PC-3 (cell line): ENCODE data around the gene LRRC8E. TPM values are rescaled to one million over a fixed set of nuclear protein-coding genes. Genes with fewer than 3 reads are reported as not detected.

ENCODE experiments used
- ATAC-seq: fragments of 200-7000 bp; cut with Tn5 transposase; 2 replicates; pipeline ENCODE4 v1.9.1; 2020; ENCODE audit warnings: mild to moderate bottlenecking, moderate library complexity
- BruUV-seq: library from RNA; stranded (reverse); fragments of 400-500 nt; replicated peaks from 2 replicates; lab custom pipeline; 2021; lab: Mats Ljungman, UMichigan
- CTCF ChIA-PET: fragments of 300-600 bp; sonication (Branson Sonifier 250); formaldehyde crosslinking; loops from one replicate; lab custom pipeline; 2022; ENCODE audit warnings: antibody characterized with exemption; lab: Charles Lee
- POLR2A ChIA-PET: fragments of 300-600 bp; sonication (Branson Sonifier 250); formaldehyde crosslinking; loops from one replicate; lab custom pipeline; 2022; ENCODE audit warnings: antibody characterized with exemption; ENCODE audit not compliant: unreplicated experiment; lab: Charles Lee
- DNase-seq: peaks from one replicate; pipeline ENCODE4 v3.0.0-alpha.2; 2015
- H2AFZ ChIP-seq: fragments of 300-600 bp; sonication (generic); 2 replicates; pipeline ENCODE4 v1.6.0; 2016; ENCODE audit warnings: antibody characterized with exemption, low read length
- H3F3A ChIP-seq: fragments of 300-600 bp; sonication (generic); one replicate; pipeline ENCODE4 v1.6.0; 2017; ENCODE audit warnings: antibody characterized with exemption, low read length, control low read depth, mild to moderate bottlenecking; ENCODE audit not compliant: unreplicated experiment
- H3K27ac ChIP-seq: fragments of 300-600 bp; sonication (generic); 2 replicates; pipeline ENCODE4 v1.5.1; 2016; ENCODE audit warnings: mild to moderate bottlenecking, low read length
- H3K27me3 ChIP-seq: fragments of 300-600 bp; sonication (generic); 2 replicates; pipeline ENCODE4 v1.6.1; 2016; ENCODE audit warnings: low read length, mixed read lengths
- H3K36me3 ChIP-seq: fragments of 300-600 bp; sonication (generic); 2 replicates; pipeline ENCODE4 v1.6.1; 2016; ENCODE audit warnings: low read depth, mixed run types, low read length, mixed read lengths
- H3K4me1 ChIP-seq: fragments of 300-600 bp; sonication (generic); 2 replicates; pipeline ENCODE4 v1.5.1; 2016; ENCODE audit warnings: low read length; ENCODE audit not compliant: insufficient read depth
- H3K4me2 ChIP-seq: fragments of 300-600 bp; sonication (generic); 2 replicates; pipeline ENCODE4 v1.6.0; 2016; ENCODE audit warnings: low read length
- H3K4me3 ChIP-seq: fragments of 300-600 bp; sonication (generic); 2 replicates; pipeline ENCODE4 v1.5.1; 2016; ENCODE audit warnings: mild to moderate bottlenecking, low read length, mixed read lengths
- H3K79me2 ChIP-seq: fragments of 300-600 bp; sonication (generic); 2 replicates; pipeline ENCODE4 v1.6.1; 2017; ENCODE audit warnings: low read length, mixed read lengths
- H3K9ac ChIP-seq: fragments of 300-600 bp; sonication (generic); 2 replicates; pipeline ENCODE4 v1.6.0; 2016; ENCODE audit warnings: mild to moderate bottlenecking, low read length
- H3K9me2 ChIP-seq: fragments of 300-600 bp; sonication (generic); replicated peaks from 2 replicates; pipeline ENCODE4 v1.6.1; 2016; ENCODE audit warnings: mixed run types, low read length, mixed read lengths
- H3K9me3 ChIP-seq: fragments of 300-600 bp; sonication (generic); 2 replicates; pipeline ENCODE4 v1.6.1; 2016; ENCODE audit warnings: low read length, mixed read lengths
- H4K20me1 ChIP-seq: fragments of 300-600 bp; sonication (generic); 2 replicates; pipeline ENCODE4 v1.6.1; 2016; ENCODE audit warnings: low read length, mixed read lengths
- EZH2 ChIP-seq: fragments of 300-600 bp; sonication (generic); IDR thresholded peaks from one replicate; pipeline ENCODE4 v1.6.1; 2017; ENCODE audit warnings: antibody characterized with exemption, mild to moderate bottlenecking, low read length; ENCODE audit not compliant: unreplicated experiment
- EZH2phosphoT487 ChIP-seq: fragments of 300-600 bp; sonication (generic); IDR thresholded peaks from 2 replicates; pipeline ENCODE4 v1.6.1; 2018; ENCODE audit warnings: mild to moderate bottlenecking, antibody characterized with exemption, low read length, borderline replicate concordance
- intact Hi-C: fragments of 100-400 bp; cut with micrococcal nuclease; formaldehyde crosslinking; loops from 2 replicates; pipeline ENCODE4 v1.9.0; 2023
- total RNA-seq: library from RNA; depleted of rRNA; stranded (reverse); fragments of >200 nt; gene quantifications from 2 replicates; pipeline ENCODE4 v1.2.3, GENCODE V29; 2014
- TF ChIP-seq, protein P1 (sequence below): fragments of 300-600 bp; sonication (generic); conservative IDR thresholded peaks from 2 replicates; pipeline ENCODE4 v1.5.1; 2017; ENCODE audit warnings: antibody characterized with exemption, low read depth, mild to moderate bottlenecking, low read length

The LRRC8E gene
- total RNA-seq, 1 experiment from 2014 or later, result 30.8 TPM

- ChIA-PET POLR2A (no interaction called here), CTCF (no interaction called here)
- Histone ChIP-seq H3K36me3 (no peaks in the 10 kb centered on the region), H3K79me2 (no peaks in the 10 kb centered on the region), H3K9me2 (no peaks in the 10 kb centered on the region), H3K4me2 (no peak overlapping the region), H3K27ac (no peak overlapping the region), H3K9me3 (no peaks in the 10 kb centered on the region), H4K20me1 (no peaks in the 10 kb centered on the region), H3K9ac (no peak overlapping the region), H3K4me1 (no peaks in the 10 kb centered on the region), H3K27me3 (no peaks in the 10 kb centered on the region), H3F3A (no peaks in the 10 kb centered on the region), H2AFZ (no peak overlapping the region), H3K4me3 (no peak overlapping the region)
- ATAC-seq (no peak), DNase-seq (no peak)
- no TSS peak for BruUV-seq
- no peak for TF ChIP-seq EZH2phosphoT487
- no peak for TF ChIP-seq EZH2
- TF ChIP-seq, protein P1, sequence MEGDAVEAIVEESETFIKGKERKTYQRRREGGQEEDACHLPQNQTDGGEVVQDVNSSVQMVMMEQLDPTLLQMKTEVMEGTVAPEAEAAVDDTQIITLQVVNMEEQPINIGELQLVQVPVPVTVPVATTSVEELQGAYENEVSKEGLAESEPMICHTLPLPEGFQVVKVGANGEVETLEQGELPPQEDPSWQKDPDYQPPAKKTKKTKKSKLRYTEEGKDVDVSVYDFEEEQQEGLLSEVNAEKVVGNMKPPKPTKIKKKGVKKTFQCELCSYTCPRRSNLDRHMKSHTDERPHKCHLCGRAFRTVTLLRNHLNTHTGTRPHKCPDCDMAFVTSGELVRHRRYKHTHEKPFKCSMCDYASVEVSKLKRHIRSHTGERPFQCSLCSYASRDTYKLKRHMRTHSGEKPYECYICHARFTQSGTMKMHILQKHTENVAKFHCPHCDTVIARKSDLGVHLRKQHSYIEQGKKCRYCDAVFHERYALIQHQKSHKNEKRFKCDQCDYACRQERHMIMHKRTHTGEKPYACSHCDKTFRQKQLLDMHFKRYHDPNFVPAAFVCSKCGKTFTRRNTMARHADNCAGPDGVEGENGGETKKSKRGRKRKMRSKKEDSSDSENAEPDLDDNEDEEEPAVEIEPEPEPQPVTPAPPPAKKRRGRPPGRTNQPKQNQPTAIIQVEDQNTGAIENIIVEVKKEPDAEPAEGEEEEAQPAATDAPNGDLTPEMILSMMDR, result no peak
- intact Hi-C loops, result no loop called here
Measured at GRCh38 chr19:7847664-7848063, 40.6 kb upstream of the LRRC8E start.

DNA sequence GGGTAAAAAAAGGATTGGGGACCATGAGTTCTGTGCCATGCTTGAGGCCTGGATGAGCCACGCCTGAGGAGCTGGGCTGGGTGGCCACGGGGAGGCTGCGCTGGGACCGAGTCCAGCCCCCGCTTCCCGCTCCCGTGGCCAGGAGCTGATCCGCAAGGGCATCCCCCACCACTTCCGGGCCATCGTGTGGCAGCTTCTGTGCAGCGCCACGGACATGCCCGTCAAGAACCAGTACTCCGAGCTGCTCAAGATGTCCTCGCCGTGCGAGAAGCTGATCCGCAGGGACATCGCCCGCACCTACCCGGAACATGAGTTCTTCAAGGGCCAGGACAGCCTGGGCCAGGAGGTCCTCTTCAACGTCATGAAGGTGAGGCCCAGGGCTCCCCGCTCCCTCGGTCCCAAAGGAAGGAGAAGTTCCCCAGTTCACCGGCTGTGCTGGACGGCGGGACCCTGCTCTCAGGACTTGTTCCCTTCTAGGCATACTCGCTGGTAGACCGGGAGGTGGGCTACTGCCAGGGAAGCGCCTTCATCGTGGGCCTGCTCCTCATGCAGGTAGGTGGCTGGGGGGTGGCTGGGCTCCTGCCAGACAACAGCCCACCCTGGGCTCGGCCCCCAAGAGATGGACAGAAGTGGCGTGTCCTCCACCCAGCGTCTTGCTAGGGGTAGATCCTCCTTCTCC, 39.4 kb upstream of the LRRC8E start:
- no peak for ATAC-seq
- H3K79me2 ChIP-seq, result no peaks in the 10 kb centered on the region
- peaks cover 4% of the 10 kb centered on the region for H3K4me1 ChIP-seq
- no peak overlapping the region for H3K9ac ChIP-seq
- no peak for DNase-seq
- no TSS peak for BruUV-seq
- H3K27me3 ChIP-seq, result no peaks in the 10 kb centered on the region
- no peak overlapping the region for H2AFZ ChIP-seq
- no peaks in the 10 kb centered on the region for H3K9me3 ChIP-seq
- no peaks in the 10 kb centered on the region for H3K36me3 ChIP-seq
- H3K9me2 ChIP-seq, result no peaks in the 10 kb centered on the region
- H4K20me1 ChIP-seq, result no peaks in the 10 kb centered on the region
- TF ChIP-seq EZH2 (no peak), EZH2phosphoT487 (no peak)
- TF ChIP-seq, protein P1, result no peak
- H3K27ac ChIP-seq, result no peak overlapping the region
- no peak overlapping the region for H3K4me2 ChIP-seq
- intact Hi-C loops, result no loop called here
- ChIA-PET CTCF (no interaction called here), POLR2A (no interaction called here)
- no peak overlapping the region for H3K4me3 ChIP-seq
- H3F3A ChIP-seq, result no peaks in the 10 kb centered on the region

DNA sequence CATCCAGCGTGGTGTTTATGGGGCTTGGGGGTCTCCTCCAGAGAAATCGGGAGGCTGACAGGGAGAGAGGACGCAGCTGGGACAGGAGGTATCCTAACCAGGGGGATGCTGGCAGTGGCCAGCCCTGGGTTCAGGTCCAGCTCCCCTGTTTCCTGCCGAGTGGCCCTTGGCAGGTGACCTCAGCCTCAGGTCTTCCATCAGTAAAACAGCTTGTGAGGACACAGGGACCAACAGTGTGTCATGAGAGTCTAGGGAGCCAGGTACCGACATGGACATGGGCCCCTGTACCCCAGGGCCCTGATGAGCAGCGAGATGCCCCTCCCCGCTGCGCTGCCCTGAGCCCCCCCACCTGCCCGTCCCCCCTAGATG, 38.7 kb upstream of the LRRC8E start:
- intact Hi-C loops, result no loop called here

More for the DNA sequence above, 38.7 kb upstream of the LRRC8E start:
- DNase-seq (no peak), ATAC-seq (no peak)
- Histone ChIP-seq H3K4me3 (no peak overlapping the region), H3K36me3 (no peaks in the 10 kb centered on the region), H4K20me1 (no peaks in the 10 kb centered on the region), H3K27me3 (no peaks in the 10 kb centered on the region), H3K4me1 (peaks cover 4% of the 10 kb centered on the region), H3K79me2 (no peaks in the 10 kb centered on the region), H2AFZ (no peak overlapping the region), H3K27ac (no peak overlapping the region), H3F3A (no peaks in the 10 kb centered on the region), H3K4me2 (no peak overlapping the region), H3K9me3 (no peaks in the 10 kb centered on the region), H3K9me2 (no peaks in the 10 kb centered on the region), H3K9ac (no peak overlapping the region)
- TF ChIP-seq EZH2phosphoT487 (no peak), EZH2 (no peak)
- TF ChIP-seq, protein P1, result no peak
- no TSS peak for BruUV-seq
- ChIA-PET POLR2A (no interaction called here), CTCF (no interaction called here)
